ENCODE results near the gene PLXNA1. TPM values are rescaled to one million over a fixed set of nuclear protein-coding genes. Genes with fewer than 3 reads are reported as not detected.

The PLXNA1 gene
- total and polyA plus RNA-seq, 4 donors, result 0.92 to 8.3 (median 4.4) TPM

DNA sequence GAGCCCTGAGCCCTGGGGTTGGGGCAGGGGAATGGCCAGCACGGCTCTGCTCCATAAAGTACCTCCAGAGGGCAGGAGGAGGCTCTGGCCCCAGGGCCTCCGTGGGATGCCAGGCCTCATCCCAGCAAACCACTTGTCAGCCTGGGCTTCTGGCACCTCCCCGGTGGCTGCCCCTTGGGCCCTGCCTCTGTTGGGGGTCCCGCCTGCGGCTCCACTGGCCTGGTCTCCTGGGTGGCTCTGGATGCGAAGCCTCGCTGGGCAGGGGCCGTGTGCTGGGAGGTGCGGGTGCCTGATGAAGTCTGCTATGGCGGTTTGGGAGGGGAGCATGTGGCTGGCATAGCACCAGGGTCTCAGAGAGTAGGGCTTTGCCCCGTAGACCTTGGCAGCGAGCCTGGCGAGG is 37.6 kb downstream of the PLXNA1 start:
- Histone ChIP-seq H3K36me3 (ENCODE audit: control insufficient read depth in 4 of 4, insufficient read depth in 3 of 4, low read depth in 1 of 4, low read length in 3 of 4) (peaks cover 0 to 38% (median under 1%) of the 10 kb centered on the region in 4 donors), H3K9ac (ENCODE audit: low read depth in 1 of 2, low read length in 2 of 2) (no peak overlapping the region), H3K27me3 (ENCODE audit: control insufficient read depth in 4 of 4, insufficient read depth in 4 of 4, low read length in 3 of 4) (no peaks in the 10 kb centered on the region), H3K9me3 (ENCODE audit: control insufficient read depth in 4 of 4, low read length in 3 of 4) (no peaks in the 10 kb centered on the region), H3K4me3 (ENCODE audit: low read depth in 1 of 3, low read length in 3 of 3) (no peak overlapping the region), H3K4me1 (ENCODE audit: control insufficient read depth in 4 of 4, insufficient read depth in 4 of 4, low read length in 3 of 4) (no peaks in the 10 kb centered on the region), H3K27ac (ENCODE audit: low read depth in 1 of 2, low read length in 2 of 2) (no peak overlapping the region)
- WGBS, result 97% methylated on average over 13 of the region's 13 CpGs
- no peak for TF ChIP-seq YY1 (IDR thresholded peaks at IDR 0.05)
- no peak for TF ChIP-seq CTCF (IDR thresholded peaks at IDR 0.05; ENCODE audit: low read depth, low read length, missing input control)
- no peak for TF ChIP-seq RXRA (IDR thresholded peaks at IDR 0.05)
- no peak for TF ChIP-seq REST (IDR thresholded peaks at IDR 0.05)
- TF ChIP-seq JUND (IDR thresholded peaks at IDR 0.05), result no peak
- no peak for TF ChIP-seq NR2F2 (IDR thresholded peaks at IDR 0.05)
- TF ChIP-seq ZBTB33 (IDR thresholded peaks at IDR 0.05), result no peak
- no peak for TF ChIP-seq RAD21 (IDR thresholded peaks at IDR 0.05)
- no peak for DNase-seq (ENCODE audit: low spot score)

GRCh38 chr3:127022849-127023248 is 39.9 kb downstream of the PLXNA1 start:
- no peak overlapping the region for H3K9ac ChIP-seq (ENCODE audit: low read depth in 1 of 2, low read length in 2 of 2)
- TF ChIP-seq MAX (IDR thresholded peaks at IDR 0.05) (no peak), GABPA (IDR thresholded peaks at IDR 0.05 in 1 of 2, conservative IDR thresholded peaks at IDR 0.05 in 1 of 2) (no peak), TAF1 (conservative IDR thresholded peaks at IDR 0.05) (no peak), CTCF (IDR thresholded peaks at IDR 0.05; ENCODE audit: low read depth, low read length, missing input control) (no peak), HNF4G (IDR thresholded peaks at IDR 0.05) (no peak), REST (IDR thresholded peaks at IDR 0.05) (no peak), FOXA1 (IDR thresholded peaks at IDR 0.05) (no peak), EGR1 (IDR thresholded peaks at IDR 0.05; ENCODE audit: low read depth in 2 of 2) (no peak), ZBTB33 (IDR thresholded peaks at IDR 0.05) (no peak), FOXA2 (IDR thresholded peaks at IDR 0.05) (no peak), SP1 (IDR thresholded peaks at IDR 0.05) (no peak), RXRA (IDR thresholded peaks at IDR 0.05) (no peak)
- no peak overlapping the region for H3K4me3 ChIP-seq (ENCODE audit: low read depth in 1 of 3, low read length in 3 of 3)
- WGBS, result 92% methylated on average over 7 of the region's 7 CpGs
- H3K27me3 ChIP-seq (ENCODE audit: control insufficient read depth in 4 of 4, insufficient read depth in 4 of 4, low read length in 3 of 4), result no peaks in the 10 kb centered on the region
- no peak overlapping the region for H3K27ac ChIP-seq (ENCODE audit: low read depth in 1 of 2, low read length in 2 of 2)
- H3K4me1 ChIP-seq (ENCODE audit: control insufficient read depth in 4 of 4, insufficient read depth in 4 of 4, low read length in 3 of 4), result no peaks in the 10 kb centered on the region
- peaks cover 0 to 31% (median under 1%) of the 10 kb centered on the region in 4 donors for H3K36me3 ChIP-seq (ENCODE audit: control insufficient read depth in 4 of 4, insufficient read depth in 3 of 4, low read depth in 1 of 4, low read length in 3 of 4)
- DNase-seq (ENCODE audit: low spot score), result no peak
- H3K9me3 ChIP-seq (ENCODE audit: control insufficient read depth in 4 of 4, low read length in 3 of 4), result no peaks in the 10 kb centered on the region
